GM23248 (cell line): ENCODE measurements around the gene RNF213. TPM values are rescaled to one million over a fixed set of nuclear protein-coding genes. Genes with fewer than 3 reads are reported as not detected.

Experiments
- DNase-seq: peaks from one replicate; pipeline ENCODE4 v3.0.0-alpha.2; 2015
- H2AFZ ChIP-seq: fragments of 200-600 bp; sonication (generic); 2 replicates; pipeline ENCODE4 v1.6.1; 2016; ENCODE audit warnings: antibody characterized with exemption
- H3F3A ChIP-seq: fragments of 200-600 bp; sonication (generic); 2 replicates; pipeline ENCODE4 v1.6.1; 2016; ENCODE audit warnings: mild to moderate bottlenecking, antibody characterized with exemption, mixed run types; ENCODE audit not compliant: insufficient read depth
- H3K27ac ChIP-seq: fragments of 200-600 bp; sonication (generic); 2 replicates; pipeline ENCODE4 v1.5.1; 2016; ENCODE audit warnings: mild to moderate bottlenecking
- H3K27me3 ChIP-seq: fragments of 200-600 bp; sonication (generic); replicated peaks from 2 replicates; pipeline ENCODE4 v1.6.1; 2016; ENCODE audit warnings: mild to moderate bottlenecking; ENCODE audit not compliant: insufficient read depth
- H3K36me3 ChIP-seq: fragments of 200-600 bp; sonication (generic); 2 replicates; pipeline ENCODE4 v1.6.1; 2016; ENCODE audit warnings: low read depth, mild to moderate bottlenecking
- H3K4me1 ChIP-seq: fragments of 200-600 bp; sonication (generic); 2 replicates; pipeline ENCODE4 v1.6.1; 2016; ENCODE audit warnings: mild to moderate bottlenecking; ENCODE audit not compliant: insufficient read depth
- H3K4me2 ChIP-seq: fragments of 200-600 bp; sonication (generic); one replicate; pipeline ENCODE4 v1.6.1; 2016; ENCODE audit warnings: mild to moderate bottlenecking; ENCODE audit not compliant: unreplicated experiment
- H3K4me3 ChIP-seq: fragments of 200-600 bp; sonication (generic); 2 replicates; pipeline ENCODE4 v1.5.1; 2016; ENCODE audit warnings: mild to moderate bottlenecking
- H3K79me2 ChIP-seq: fragments of 200-600 bp; sonication (generic); 2 replicates; pipeline ENCODE4 v1.6.1; 2016; ENCODE audit warnings: mild to moderate bottlenecking; ENCODE audit not compliant: insufficient read depth
- H3K9ac ChIP-seq: fragments of 200-600 bp; sonication (generic); 2 replicates; pipeline ENCODE4 v1.6.1; 2016; ENCODE audit warnings: mild to moderate bottlenecking
- H3K9me2 ChIP-seq: fragments of 200-600 bp; sonication (generic); 2 replicates; pipeline ENCODE4 v1.6.1; 2016; ENCODE audit warnings: mixed run types, mild to moderate bottlenecking, moderate library complexity; ENCODE audit not compliant: insufficient read depth
- H3K9me3 ChIP-seq: fragments of 200-600 bp; sonication (generic); one replicate; pipeline ENCODE4 v1.6.1; 2017; ENCODE audit warnings: low read depth
- H4K20me1 ChIP-seq: fragments of 200-600 bp; sonication (generic); 2 replicates; pipeline ENCODE4 v1.6.0; 2016; ENCODE audit not compliant: insufficient read depth
- EZH2 ChIP-seq: fragments of 200-600 bp; sonication (generic); IDR thresholded peaks from 2 replicates; pipeline ENCODE4 v1.6.1; 2018; ENCODE audit warnings: antibody characterized with exemption, mild to moderate bottlenecking; ENCODE audit not compliant: insufficient read depth, poor library complexity, severe bottlenecking
- EZH2phosphoT487 ChIP-seq: fragments of 200-600 bp; sonication (generic); IDR thresholded peaks from 2 replicates; pipeline ENCODE4 v1.6.1; 2018; ENCODE audit warnings: antibody characterized with exemption, moderate library complexity, mild to moderate bottlenecking, low read depth; ENCODE audit not compliant: insufficient read depth
- WGBS, 2 experiments: methylation state at CpG; one replicate each; pipeline ENCODE4 v1.1.6; 2015 to 2017; ENCODE audit warnings: low lambda C conversion rate in 2 of 2, low coverage in 1 of 2; ENCODE audit errors: missing lambda C conversion rate in 2 of 2; 5-methylcytosine and 5-hydroxymethylcytosine counted together
- in situ Hi-C: fragments of 300-500 bp; cut with MboI; formaldehyde crosslinking; loops from 2 replicates; pipeline ENCODE4 v1.15.0; 2020
- polyA plus RNA-seq: library from polyadenylated mRNA; unstranded; fragments of >200 nt; fragmentation: Nextera tagmentation; extraction: Ambion mirVana; gene quantifications from 2 replicates; pipeline ENCODE4 v1.2.1, GENCODE V29; 2016
- total RNA-seq: library from RNA; depleted of rRNA; stranded (reverse); fragments of >200 nt; shearing (Covaris generic); gene quantifications from 2 replicates; pipeline ENCODE4 v1.2.3, GENCODE V29; 2014

Gene RNF213
- total and polyA plus RNA-seq, 2 experiments from 2014 or later = 18.8 to 45.0 TPM

GRCh38 chr17:80220736-80221215, 39.9 kb upstream of the RNF213 start:
- Histone ChIP-seq H3K27ac (no peak overlapping the region), H3K4me3 (peak overlapping the region; percentile 85), H2AFZ (peak overlapping the region; percentile 83), H3K4me1 (peaks cover 4% of the 10 kb centered on the region; the same call in 1 of the 2 replicates), H3K4me2 (peak overlapping the region; percentile 84), H3K9me2 (no peaks in the 10 kb centered on the region), H3K79me2 (peaks cover 22% of the 10 kb centered on the region), H3K9me3 (no peaks in the 10 kb centered on the region), H4K20me1 (no peaks in the 10 kb centered on the region), H3K9ac (peak overlapping the region; percentile 85), H3K36me3 (no peaks in the 10 kb centered on the region; the same call in 1 of the 2 replicates), H3F3A (no peaks in the 10 kb centered on the region), H3K27me3 (no peaks in the 10 kb centered on the region)
- DNase-seq = peak; percentile 55
- TF ChIP-seq EZH2 (no peak), EZH2phosphoT487 (no peak)
- 2 to 4% methylated on average over 30 to 41 of the region's 41 CpGs for WGBS, 2 experiments
- in situ Hi-C loops = no loop called here

- peaks cover 4% of the 10 kb centered on the region; the same call in 1 of the 2 replicates for H3K4me1 ChIP-seq
- no peaks in the 10 kb centered on the region for H3K27me3 ChIP-seq
- H3K36me3 ChIP-seq = no peaks in the 10 kb centered on the region
- no peak for TF ChIP-seq EZH2
- TF ChIP-seq EZH2phosphoT487 = no peak
- H3K9me2 ChIP-seq = no peaks in the 10 kb centered on the region
- H3K27ac ChIP-seq = no peak overlapping the region
- H3F3A ChIP-seq = no peaks in the 10 kb centered on the region
- peak overlapping the region; percentile 85 for H3K4me3 ChIP-seq
- H4K20me1 ChIP-seq = no peaks in the 10 kb centered on the region
- in situ Hi-C loops = no loop called here
- WGBS, 2 experiments = 82 to 89% methylated on average over 27 to 29 of the region's 29 CpGs
- H3K4me2 ChIP-seq = peak overlapping the region; percentile 84
- no peak for DNase-seq
- H2AFZ ChIP-seq = no peak overlapping the region
- H3K9me3 ChIP-seq = no peaks in the 10 kb centered on the region
- peak overlapping the region; percentile 85 for H3K9ac ChIP-seq
- H3K79me2 ChIP-seq = peaks cover 22% of the 10 kb centered on the region
These were observed 39.1 kb upstream of the RNF213 start for GRCh38 chr17:80221351-80222105.

GRCh38 chr17:80222376-80223141, 38.1 kb upstream of the RNF213 start:
- Histone ChIP-seq H3K9ac (no peak overlapping the region), H3K27me3 (no peaks in the 10 kb centered on the region), H3K4me2 (no peak overlapping the region), H4K20me1 (no peaks in the 10 kb centered on the region), H3K9me2 (no peaks in the 10 kb centered on the region), H3K4me1 (peaks cover 4% of the 10 kb centered on the region; the same call in 1 of the 2 replicates), H2AFZ (no peak overlapping the region), H3F3A (no peaks in the 10 kb centered on the region), H3K79me2 (peaks cover 22% of the 10 kb centered on the region), H3K9me3 (no peaks in the 10 kb centered on the region), H3K36me3 (no peaks in the 10 kb centered on the region), H3K27ac (no peak overlapping the region), H3K4me3 (no peak overlapping the region)
- TF ChIP-seq EZH2 = no peak
- no peak for TF ChIP-seq EZH2phosphoT487
- 90% methylated on average over 18 of the region's 18 CpGs for WGBS, 2 experiments
- in situ Hi-C loops = no loop called here
- no peak for DNase-seq

GRCh38 chr17:80223142-80223815, 37.4 kb upstream of the RNF213 start:
- Histone ChIP-seq H3F3A (no peaks in the 10 kb centered on the region), H3K79me2 (peaks cover 15% of the 10 kb centered on the region), H3K27me3 (no peaks in the 10 kb centered on the region), H3K9me2 (no peaks in the 10 kb centered on the region), H3K9ac (no peak overlapping the region), H3K4me2 (no peak overlapping the region), H3K27ac (no peak overlapping the region), H3K36me3 (no peaks in the 10 kb centered on the region), H4K20me1 (no peaks in the 10 kb centered on the region), H3K4me3 (no peak overlapping the region), H3K4me1 (peaks cover 4% of the 10 kb centered on the region; the same call in 1 of the 2 replicates), H2AFZ (no peak overlapping the region), H3K9me3 (no peaks in the 10 kb centered on the region)
- TF ChIP-seq EZH2phosphoT487 (no peak), EZH2 (no peak)
- 91 to 92% methylated on average over 18 of the region's 18 CpGs for WGBS, 2 experiments
- no peak for DNase-seq
- in situ Hi-C loops = no loop called here
